ENCODE results near the gene SLC25A44.

SLC25A44 gene

GRCh38 chr1:156194300-156194652 lies 372 bp downstream of the SLC25A44 start:
- H3K4me3 ChIP-seq (replicated peaks; ENCODE audit: low read depth, low read length) = peak overlapping the region; percentile 82
- no peak for DNase-seq (ENCODE audit: low read depth)
- TF ChIP-seq, protein P1, sequence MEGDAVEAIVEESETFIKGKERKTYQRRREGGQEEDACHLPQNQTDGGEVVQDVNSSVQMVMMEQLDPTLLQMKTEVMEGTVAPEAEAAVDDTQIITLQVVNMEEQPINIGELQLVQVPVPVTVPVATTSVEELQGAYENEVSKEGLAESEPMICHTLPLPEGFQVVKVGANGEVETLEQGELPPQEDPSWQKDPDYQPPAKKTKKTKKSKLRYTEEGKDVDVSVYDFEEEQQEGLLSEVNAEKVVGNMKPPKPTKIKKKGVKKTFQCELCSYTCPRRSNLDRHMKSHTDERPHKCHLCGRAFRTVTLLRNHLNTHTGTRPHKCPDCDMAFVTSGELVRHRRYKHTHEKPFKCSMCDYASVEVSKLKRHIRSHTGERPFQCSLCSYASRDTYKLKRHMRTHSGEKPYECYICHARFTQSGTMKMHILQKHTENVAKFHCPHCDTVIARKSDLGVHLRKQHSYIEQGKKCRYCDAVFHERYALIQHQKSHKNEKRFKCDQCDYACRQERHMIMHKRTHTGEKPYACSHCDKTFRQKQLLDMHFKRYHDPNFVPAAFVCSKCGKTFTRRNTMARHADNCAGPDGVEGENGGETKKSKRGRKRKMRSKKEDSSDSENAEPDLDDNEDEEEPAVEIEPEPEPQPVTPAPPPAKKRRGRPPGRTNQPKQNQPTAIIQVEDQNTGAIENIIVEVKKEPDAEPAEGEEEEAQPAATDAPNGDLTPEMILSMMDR (IDR thresholded peaks at IDR 0.05; ENCODE audit: low read length, missing control alignments) = no peak

GRCh38 chr1:156195853-156196252 lies 1.9 kb downstream of the SLC25A44 start:
- no peak overlapping the region for H3K4me3 ChIP-seq (replicated peaks; ENCODE audit: low read depth, low read length)
- no peak for DNase-seq (ENCODE audit: low read depth)
- TF ChIP-seq, protein P1 (IDR thresholded peaks at IDR 0.05; ENCODE audit: low read length, missing control alignments) = no peak

GRCh38 chr1:156196445-156196844 lies 2.5 kb downstream of the SLC25A44 start:
- TF ChIP-seq, protein P1 (IDR thresholded peaks at IDR 0.05; ENCODE audit: low read length, missing control alignments) = no peak

DNA sequence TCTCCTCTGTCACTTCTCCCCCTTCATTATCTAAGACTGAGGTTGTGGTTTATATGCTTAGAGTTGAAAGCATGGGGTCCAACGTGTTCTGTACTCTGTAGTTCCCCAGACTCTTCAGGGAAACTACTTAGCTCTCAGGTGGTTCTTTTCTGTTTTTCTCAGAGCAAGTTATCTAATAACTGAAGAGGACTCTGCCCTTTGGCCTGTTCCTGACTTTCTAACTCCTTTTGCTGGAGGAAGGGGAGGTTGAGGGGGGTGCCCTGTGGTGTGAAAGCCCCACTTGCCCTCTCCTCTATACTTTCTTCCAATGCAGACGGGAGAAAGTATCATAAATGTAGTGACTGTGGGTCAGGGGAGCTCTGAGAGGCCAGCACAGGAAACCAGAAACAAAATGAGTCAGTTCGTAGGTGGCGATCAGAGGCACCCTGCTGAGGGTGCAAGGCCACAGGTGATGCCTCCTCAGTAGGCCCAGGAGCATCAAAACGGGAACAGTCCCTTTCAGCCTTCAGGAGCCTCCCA lies 5.0 kb downstream of the SLC25A44 start:
- TF ChIP-seq, protein P1 (IDR thresholded peaks at IDR 0.05; ENCODE audit: low read length, missing control alignments) = no peak
- DNase-seq (ENCODE audit: low read depth) = no peak
- H3K4me3 ChIP-seq (replicated peaks; ENCODE audit: low read depth, low read length) = no peak overlapping the region

More at GRCh38 chr1:156196445-156196844, 2.5 kb downstream of the SLC25A44 start:
- DNase-seq (ENCODE audit: low read depth) = no peak
- H3K4me3 ChIP-seq (replicated peaks; ENCODE audit: low read depth, low read length) = no peak overlapping the region

DNA sequence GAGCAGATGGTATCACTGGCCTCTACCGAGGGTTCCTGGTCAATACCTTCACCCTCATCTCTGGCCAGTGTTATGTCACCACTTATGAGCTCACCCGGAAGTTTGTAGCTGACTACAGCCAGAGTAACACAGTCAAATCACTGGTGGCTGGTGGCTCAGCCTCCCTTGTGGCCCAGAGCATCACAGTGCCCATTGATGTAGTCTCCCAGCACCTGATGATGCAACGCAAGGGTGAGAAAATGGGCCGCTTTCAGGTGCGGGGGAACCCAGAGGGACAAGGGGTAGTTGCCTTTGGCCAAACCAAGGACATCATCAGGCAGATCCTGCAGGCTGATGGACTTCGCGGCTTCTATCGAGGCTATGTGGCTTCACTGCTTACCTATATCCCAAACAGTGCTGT lies 6.1 kb downstream of the SLC25A44 start:
- no peak for DNase-seq (ENCODE audit: low read depth)
- H3K4me3 ChIP-seq (replicated peaks; ENCODE audit: low read depth, low read length) = no peak overlapping the region
- TF ChIP-seq, protein P1 (IDR thresholded peaks at IDR 0.05; ENCODE audit: low read length, missing control alignments) = no peak

GRCh38 chr1:156203331-156203730 lies 9.4 kb downstream of the SLC25A44 start:
- TF ChIP-seq, protein P1 (IDR thresholded peaks at IDR 0.05; ENCODE audit: low read length, missing control alignments) = no peak
- no peak overlapping the region for H3K4me3 ChIP-seq (replicated peaks; ENCODE audit: low read depth, low read length)
- DNase-seq (ENCODE audit: low read depth) = peak; percentile 77

GRCh38 chr1:156204686-156205085 lies 10.8 kb downstream of the SLC25A44 start:
- TF ChIP-seq, protein P1 (IDR thresholded peaks at IDR 0.05; ENCODE audit: low read length, missing control alignments) = no peak
- H3K4me3 ChIP-seq (replicated peaks; ENCODE audit: low read depth, low read length) = no peak overlapping the region
- no peak for DNase-seq (ENCODE audit: low read depth)

Measured in fibroblast of pulmonary artery (primary cell).